Stimulated activated CD4-positive, alpha-beta T cell treated with anti-CD3 and anti-CD28 coated beads, TNF-alpha, amount 100 ng/mL, for 1 hour (primary cell): ENCODE results near the gene SSNA1.

Experiments
- DNase-seq, 3 donors: peaks; one replicate each; pipeline ENCODE4 v3.0.0-alpha.2; 2020; ENCODE audit warnings: low read depth in 3 of 3, low spot score in 1 of 3

Gene SSNA1

GRCh38 chr9:137152844-137153405 lies 35.6 kb upstream of the SSNA1 start:
- DNase-seq: no peak

DNA sequence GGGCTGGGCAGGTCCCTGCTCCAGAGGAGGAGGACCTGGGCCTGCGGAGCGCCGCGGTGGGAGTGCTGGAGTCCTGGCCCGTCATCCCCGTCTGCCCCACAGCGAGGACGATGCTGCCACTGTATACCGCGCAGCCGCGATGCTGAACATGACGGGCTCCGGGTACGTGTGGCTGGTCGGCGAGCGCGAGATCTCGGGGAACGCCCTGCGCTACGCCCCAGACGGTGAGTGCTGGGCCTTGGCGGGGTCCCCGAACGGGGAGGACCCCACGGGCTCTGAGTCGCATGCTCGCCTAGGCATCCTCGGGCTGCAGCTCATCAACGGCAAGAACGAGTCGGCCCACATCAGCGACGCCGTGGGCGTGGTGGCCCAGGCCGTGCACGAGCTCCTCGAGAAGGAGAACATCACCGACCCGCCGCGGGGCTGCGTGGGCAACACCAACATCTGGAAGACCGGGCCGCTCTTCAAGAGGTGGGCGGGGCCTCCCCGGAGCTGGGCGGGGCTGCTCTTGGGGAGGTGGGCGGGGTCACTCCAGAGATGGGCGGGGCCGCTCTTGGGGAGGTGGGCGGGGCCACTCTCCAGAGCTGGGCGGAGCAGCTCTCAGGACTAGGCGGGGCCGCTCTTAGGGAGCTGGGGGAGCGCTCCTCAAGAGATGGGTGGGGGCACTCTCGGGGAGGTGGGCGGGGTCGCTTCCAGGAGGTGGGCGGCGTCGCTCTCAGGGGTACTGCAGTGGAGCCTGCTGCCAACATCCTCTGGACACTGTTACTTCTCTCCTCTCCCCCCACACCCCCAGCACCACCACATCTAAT lies 31.7 kb upstream of the SSNA1 start:
- peak; percentile 10 to 48 (median 13) for DNase-seq

DNA sequence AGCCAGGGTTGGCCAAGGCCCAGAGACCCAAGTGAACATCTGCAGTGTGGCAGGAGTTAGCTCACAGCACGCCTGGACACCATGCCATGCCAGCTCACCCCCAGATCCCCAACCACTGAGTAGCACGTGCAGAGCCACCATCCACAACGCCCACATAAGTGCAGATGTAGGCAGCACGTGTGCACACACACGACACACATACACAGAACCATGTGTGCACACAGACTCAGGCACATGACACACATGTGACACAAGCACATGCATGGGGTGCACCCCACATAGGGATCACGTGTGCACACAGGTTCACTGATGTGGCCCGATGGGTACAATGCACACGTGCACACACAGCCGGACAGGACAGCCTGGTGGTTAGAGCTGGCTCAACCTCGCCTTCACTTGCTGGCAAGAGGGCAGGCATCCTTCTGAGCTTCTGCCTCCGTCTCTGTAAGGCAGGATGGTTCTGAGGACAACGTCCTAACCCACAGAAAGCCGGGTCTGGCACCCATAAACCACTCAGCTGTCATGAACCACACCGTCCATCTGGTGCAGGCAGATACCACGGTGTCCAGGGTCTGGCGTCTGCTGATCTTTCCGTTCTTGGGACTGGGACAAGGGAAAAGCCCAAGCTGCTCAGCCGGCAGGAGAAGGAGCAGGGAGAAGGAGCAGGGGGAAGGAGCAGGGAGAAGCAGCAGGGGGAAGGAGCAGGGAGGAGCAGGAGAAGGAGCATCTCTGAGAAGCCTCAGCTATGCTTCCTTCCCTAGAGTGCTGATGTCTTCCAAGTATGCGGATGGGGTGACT lies 30.7 kb upstream of the SSNA1 start:
- DNase-seq: no peak

- DNase-seq: no peak
Measured at GRCh38 chr9:137158625-137159024, 29.9 kb upstream of the SSNA1 start.

DNA sequence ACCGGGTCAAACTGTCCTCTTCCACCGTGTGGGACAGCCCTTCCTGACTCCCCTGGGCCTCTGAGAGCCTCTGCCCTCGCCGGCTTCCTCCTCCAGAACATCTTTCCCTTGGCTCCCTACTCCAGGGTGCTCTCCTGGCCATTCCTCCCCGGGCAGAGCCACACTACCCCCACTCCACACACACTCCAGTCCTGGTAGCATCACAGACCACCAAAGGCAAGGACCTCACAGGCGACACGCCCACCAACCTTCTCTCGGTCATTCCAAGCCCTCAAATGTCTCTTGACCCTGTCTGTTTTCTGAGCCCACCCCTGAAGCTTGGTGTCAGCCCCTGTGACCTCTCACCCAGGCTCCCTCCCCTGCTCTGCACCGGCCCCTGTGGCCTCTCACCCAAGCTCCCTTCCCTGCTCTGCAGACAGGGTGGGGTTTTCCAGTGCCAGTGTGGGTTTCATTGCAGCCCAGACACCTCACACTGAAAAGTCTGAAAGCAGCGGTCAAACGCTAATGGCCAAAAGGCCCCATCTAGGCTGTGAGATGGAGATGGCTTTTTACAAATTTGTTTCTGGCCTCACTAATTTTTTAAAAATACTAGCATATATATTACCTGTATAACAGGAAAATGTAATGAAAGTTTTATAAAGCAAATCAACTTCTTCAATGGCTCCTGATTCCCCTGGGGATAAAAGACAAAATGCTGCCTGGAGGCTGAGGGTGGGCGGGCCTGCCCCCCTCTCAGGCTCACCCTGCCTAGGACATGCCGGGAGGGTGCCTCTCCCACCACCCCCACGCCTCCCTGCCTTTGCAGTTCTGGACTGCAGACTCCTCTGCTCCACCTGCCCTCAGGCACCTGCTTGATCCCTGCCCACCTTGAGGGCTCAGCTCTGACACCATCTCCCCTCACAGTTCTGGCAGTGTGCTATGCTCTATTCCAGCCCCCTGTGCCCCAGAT lies 29.1 kb upstream of the SSNA1 start:
- no peak for DNase-seq

DNA sequence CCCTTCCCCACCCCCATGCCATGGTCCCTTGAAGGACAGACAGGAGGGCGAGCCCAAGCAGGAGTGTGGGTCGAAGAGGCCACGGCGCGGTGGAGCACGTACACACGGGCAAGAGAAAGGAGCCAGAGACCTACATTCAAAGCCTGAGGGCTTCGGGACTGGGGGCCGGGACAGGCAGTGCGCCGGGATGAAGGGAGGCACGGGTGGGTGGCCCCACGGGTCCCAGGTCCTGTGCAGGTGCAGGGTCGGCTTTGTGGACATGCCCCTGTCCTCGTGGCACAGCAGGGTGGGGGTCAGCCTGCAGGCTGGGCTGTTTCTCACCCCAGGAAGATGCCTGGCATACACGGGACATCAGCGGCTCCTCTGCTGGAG lies 28.4 kb upstream of the SSNA1 start:
- no peak for DNase-seq

DNA sequence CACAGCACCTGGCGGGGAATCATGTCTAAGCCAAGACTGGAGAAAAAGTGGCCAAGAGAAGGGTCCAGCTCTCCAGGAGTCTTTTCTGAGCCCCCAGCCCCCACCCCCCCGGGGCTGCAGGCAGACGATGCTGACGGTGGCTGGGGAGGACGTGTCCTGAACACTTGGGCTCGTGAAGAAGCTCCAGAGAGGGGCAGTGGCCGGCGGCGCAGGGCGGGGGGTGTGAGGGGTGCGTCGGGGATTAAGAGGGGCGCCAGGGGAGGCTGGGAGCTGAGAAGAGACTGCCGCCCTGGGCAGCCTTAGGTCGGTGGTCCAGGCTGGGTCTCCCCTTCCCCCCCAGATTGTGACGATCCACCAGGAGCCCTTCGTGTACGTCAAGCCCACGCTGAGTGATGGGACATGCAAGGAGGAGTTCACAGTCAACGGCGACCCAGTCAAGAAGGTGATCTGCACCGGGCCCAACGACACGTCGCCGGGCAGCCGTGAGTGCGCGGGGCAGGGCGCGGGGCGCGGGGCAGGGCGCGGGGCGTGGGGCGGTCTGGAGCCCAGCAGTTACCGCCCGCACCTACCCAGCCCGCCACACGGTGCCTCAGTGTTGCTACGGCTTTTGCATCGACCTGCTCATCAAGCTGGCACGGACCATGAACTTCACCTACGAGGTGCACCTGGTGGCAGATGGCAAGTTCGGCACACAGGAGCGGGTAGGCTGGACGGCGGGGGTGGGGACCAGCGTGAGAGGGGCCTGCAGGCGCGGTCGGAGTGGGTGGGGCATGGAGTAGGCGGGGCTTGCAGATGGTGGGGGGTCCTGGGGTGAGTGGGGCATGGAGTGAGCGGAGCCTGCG lies 27.5 kb upstream of the SSNA1 start:
- no peak for DNase-seq

- no peak for DNase-seq
Measured at GRCh38 chr9:137161558-137162486, 26.7 kb upstream of the SSNA1 start.

GRCh38 chr9:137162505-137163364 lies 25.7 kb upstream of the SSNA1 start:
- DNase-seq: no peak

DNA sequence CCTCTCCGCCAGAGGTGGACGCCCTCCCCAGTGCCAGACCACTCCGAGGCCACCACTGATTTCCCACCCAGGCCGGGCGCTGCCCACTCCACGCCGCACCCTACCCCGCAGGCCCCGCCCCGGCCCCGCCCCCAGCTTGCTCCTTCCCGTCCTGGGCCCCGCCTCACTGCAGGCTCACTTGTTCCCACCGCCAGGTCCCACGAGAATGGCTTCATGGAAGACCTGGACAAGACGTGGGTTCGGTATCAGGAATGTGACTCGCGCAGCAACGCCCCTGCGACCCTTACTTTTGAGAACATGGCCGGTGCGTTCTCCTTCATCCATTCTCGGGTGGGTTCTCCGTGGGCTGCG lies 25.1 kb upstream of the SSNA1 start:
- DNase-seq: no peak

GRCh38 chr9:137163805-137164204 lies 24.7 kb upstream of the SSNA1 start:
- no peak for DNase-seq

DNA sequence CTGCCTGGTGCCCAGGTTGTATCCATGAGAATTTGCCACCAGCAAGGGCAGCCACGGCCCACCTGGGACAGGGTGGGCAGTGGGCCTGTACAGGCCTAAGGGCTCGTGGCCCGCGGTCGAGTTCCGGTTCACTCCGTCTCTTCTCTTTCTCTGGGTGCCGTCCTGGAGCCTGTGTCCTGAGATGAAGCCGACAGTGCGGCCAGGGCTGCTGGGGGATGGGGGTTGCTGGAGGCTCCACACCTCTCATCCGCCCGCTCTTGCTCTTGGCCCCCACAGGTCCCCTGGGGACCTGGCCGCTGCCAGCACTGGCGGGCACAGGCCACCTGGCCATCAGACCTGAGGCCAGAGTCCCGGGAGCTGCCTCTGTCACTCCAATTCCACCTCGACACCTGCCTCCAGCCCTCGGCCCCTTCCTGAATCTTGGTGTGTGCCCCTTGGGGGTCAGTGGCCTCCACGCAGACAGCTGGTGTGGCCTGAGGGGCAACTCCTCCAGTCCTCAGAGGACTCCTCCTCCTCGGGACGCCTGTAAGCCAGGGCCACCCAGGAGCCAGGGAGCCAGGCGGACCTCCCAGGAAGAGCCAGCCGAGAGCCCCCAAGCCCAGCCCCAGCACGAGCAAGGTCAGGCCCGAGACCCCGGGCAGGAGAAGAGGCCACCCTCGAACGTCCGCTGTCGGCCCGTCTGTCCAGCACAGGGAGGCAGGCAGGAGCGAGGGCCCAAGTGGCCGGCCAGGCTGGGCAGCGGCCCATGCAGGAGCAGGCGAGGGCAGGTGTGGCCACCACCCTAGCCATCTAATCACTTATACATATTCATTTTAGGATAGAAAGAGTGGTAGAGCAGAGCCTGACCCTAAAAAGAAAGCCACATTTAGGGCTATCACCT lies 23.9 kb upstream of the SSNA1 start:
- DNase-seq: no peak

DNA sequence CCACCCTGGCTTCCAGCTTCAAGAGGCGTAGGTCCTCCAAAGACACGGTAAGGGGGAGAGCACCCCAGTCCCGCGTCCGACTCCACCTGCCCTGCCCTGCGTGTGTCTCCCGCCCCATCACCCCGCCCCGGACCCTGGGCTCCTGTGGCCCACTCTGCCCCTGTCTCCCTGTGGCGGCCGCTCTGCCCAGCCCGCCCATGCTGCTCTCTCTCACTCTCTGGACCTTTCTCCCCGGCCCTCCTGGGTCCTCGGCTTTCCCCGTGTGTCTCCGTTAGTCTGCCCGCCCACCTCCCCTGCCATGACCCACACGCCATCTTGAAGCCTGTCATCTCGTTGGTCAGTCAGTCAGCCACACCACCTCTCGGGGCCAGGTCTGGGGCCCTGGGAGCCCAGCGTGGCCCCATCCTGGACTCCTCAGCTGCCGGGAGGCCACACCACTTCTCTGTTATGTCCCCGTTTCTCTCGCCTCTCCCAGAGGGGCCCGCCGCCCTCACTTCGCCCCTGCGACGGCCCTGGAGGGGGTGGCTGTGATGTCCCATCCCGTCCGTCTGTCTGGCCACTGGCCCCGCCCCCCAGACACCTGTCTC lies 23.1 kb upstream of the SSNA1 start:
- DNase-seq: no peak

- DNase-seq: no peak
Measured at GRCh38 chr9:137166380-137167229, 21.9 kb upstream of the SSNA1 start.

- no peak for DNase-seq
Measured at GRCh38 chr9:137167277-137167746, 21.2 kb upstream of the SSNA1 start.
